Measurements from ENCODE around the gene FOXP1.
"Not testable (repeated sequence)": the region's sequence is repeated elsewhere in the genome, so short reads cannot be mapped to it uniquely, and the experiment has no call there.

The FOXP1 gene

DNA sequence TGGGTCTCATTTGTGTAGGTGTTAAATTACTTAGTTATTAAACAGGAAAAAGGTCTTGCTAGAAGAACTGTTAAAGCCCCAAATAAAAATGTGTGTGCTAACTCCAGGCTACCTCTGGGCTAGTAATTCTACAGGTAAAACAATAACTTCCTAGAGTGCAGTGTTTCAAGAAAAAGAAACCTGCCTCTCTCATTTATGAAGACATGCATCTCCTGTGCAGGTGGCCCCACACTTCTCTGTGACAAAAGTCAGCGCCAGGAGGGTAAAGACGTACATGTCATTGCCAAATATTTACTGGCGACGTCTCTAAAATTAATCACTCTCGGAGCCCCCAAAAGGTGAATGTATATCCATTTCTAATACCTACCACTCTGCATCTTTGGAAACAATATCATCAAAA, 131.7 kb downstream of the FOXP1 start:
- no peak for DNase-seq (ENCODE audit: low read depth in 2 of 2)

- DNase-seq (ENCODE audit: low read depth in 2 of 2): no peak
Measured at GRCh38 chr3:71451060-71451459, 132.5 kb downstream of the FOXP1 start.

- no peak for DNase-seq (ENCODE audit: low read depth in 2 of 2)
Measured at GRCh38 chr3:71450162-71450561, 133.4 kb downstream of the FOXP1 start.

- no peak for DNase-seq (ENCODE audit: low read depth in 2 of 2)
Measured at GRCh38 chr3:71447803-71448202, 135.7 kb downstream of the FOXP1 start.

DNA sequence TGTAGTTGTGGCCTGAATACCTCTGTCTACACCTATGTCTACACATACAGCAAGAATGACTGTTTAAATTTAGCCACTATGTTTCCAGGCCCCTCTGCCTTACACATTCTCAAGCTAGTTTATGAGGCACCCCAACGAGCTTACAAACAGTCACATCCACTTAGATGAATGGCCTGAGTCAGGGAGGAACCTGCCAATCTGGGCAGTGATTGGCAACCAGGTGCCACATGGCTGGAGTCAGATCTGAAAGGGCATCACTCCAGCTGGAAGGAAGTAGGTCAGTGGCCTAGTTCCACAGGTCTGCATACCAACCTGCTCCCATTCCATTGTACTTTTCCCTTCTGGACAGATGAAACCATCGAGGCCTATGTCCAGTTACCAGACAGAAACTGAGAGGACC, 136.3 kb downstream of the FOXP1 start:
- DNase-seq (ENCODE audit: low read depth in 2 of 2): no peak

- DNase-seq (ENCODE audit: low read depth in 2 of 2): no peak
Measured at GRCh38 chr3:71446734-71447133, 136.8 kb downstream of the FOXP1 start.

- no peak for DNase-seq (ENCODE audit: low read depth in 2 of 2)
Measured at GRCh38 chr3:71446260-71446659, 137.3 kb downstream of the FOXP1 start.

GRCh38 chr3:71444861-71445259, 138.7 kb downstream of the FOXP1 start:
- DNase-seq (ENCODE audit: low read depth in 2 of 2): no peak

GRCh38 chr3:71444028-71444860, 139.3 kb downstream of the FOXP1 start:
- DNase-seq (ENCODE audit: low read depth in 2 of 2): peak in 1 of 2 donors; percentile 25

GRCh38 chr3:71443332-71443731, 140.2 kb downstream of the FOXP1 start:
- no peak for DNase-seq (ENCODE audit: low read depth in 2 of 2)

- DNase-seq (ENCODE audit: low read depth in 2 of 2): no peak
Measured at GRCh38 chr3:71442652-71443042, 140.9 kb downstream of the FOXP1 start.

- no peak for DNase-seq (ENCODE audit: low read depth in 2 of 2)
Measured at GRCh38 chr3:71441925-71442651, 141.4 kb downstream of the FOXP1 start.

DNA sequence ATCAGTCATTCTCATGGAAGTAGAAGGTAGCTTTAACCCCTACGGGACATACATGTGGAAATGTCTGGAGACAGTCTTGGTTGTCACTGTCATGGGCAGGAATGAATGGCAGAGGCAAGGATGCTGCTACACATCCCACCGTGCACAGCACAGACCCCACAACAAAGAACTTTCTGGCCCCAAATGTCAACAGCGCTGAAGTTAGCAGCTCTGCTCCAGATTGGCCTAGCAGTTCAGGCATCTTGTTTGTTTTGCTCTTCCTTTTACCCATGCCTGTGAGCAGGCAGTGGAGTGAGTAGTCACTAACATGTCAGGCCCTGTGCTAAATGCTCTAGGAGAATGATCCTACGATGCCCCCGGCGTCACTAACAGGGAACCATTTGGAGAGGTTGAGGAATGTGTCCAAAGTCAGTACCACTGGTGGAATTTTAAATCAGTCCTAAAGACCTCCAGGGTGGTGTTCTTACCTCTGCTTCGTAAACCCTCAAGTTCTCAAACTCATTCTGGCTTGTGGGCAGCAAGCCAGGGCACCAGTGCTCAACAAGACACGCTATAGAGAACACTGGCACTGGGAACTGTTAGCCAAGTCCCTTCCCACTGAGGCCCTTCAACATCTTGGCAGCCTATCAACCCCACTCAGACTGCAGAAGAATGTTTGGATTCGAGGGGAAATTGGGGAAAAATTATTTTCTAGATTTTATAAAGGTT, 142.2 kb downstream of the FOXP1 start:
- DNase-seq (ENCODE audit: low read depth in 2 of 2): no peak

DNA sequence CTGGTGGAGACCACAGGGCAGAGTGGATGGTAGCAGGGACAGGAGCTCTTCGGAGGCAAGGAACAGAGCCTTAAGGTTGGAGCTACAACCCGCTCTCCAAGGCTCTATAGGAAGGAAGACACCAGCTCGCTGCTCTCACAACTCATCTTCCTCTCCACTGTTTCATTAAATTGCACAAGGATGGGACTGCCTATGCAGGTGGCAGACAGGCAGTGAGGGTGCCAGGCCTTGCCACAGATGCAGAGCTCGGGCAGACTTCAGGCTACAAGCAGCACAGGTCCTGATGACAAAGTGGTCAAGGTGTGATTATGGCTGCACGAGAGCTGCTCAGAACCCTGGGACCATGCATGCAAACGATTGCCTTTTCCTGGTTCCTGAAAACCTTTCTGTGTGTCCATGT, 144.6 kb downstream of the FOXP1 start:
- DNase-seq (ENCODE audit: low read depth in 2 of 2): no peak

- DNase-seq (ENCODE audit: low read depth in 2 of 2): no peak
Measured at GRCh38 chr3:71438071-71438685, 145.3 kb downstream of the FOXP1 start.

GRCh38 chr3:71436337-71436736, 147.2 kb downstream of the FOXP1 start:
- DNase-seq (ENCODE audit: low read depth in 2 of 2): no peak

DNA sequence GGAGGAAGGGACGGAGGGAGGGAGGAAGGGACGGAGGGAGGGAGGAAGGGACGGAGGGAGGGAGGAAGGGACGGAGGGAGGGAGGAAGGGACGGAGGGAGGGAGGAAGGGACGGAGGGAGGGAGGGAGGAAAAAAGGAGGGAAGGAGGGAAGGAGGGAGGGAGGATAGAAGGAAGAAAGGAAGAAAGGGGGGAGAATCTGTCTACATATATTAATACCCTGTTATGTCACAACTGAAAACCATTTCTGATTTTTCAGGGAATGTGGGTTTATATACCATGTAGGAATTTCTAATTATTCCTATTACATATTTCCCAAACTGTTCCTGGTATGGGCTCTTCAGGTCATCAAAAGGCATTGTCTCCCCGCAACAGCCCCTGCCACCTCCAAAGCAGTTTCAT, 147.7 kb downstream of the FOXP1 start:
- DNase-seq (ENCODE audit: low read depth in 2 of 2): not testable (repeated sequence)

GRCh38 chr3:71433631-71434030, 149.9 kb downstream of the FOXP1 start:
- DNase-seq (ENCODE audit: low read depth in 2 of 2): no peak

DNA sequence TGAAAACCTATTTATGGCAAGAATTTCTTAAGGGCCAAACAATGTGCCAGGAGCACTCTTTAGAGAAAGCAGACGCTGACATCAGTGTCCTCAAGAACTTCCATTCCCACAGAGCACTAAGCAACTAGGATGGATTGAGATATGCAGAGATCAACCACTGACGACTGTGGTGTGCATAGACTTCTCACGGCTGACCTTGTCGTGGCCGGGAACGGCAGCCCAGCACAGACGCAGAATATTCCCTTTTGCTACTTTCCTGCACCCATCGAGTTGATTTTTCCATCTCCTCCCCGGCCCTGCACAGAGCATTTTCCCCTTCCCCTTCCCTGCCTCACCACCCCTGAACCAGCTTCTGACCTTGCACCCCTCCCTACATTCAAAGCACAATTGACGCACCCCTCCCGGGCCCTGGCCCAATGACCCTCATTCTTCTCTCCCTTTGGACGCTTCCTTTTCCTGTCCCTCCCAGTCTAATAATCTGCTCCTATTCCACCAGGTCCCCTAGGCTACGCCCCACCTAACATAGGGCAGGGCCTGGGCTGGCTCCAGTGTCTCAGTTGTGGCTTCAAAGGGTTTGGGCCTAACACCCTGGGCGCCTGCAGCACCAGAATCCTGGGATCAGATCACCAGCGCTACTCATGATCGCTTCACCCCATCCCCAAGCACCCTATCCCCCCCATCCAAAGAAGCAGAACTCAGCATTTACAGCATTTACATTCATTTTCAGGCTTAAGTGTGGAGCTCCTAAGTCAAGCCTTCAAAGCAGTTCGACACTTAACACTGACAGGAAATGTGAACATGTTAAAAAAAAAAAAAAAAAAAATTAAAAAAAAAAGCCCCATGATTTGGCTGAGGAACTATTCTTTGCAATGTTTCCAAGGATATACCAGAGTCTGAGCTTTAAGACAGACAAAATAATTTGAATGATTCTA, 151.2 kb downstream of the FOXP1 start:
- no peak for DNase-seq (ENCODE audit: low read depth in 2 of 2)

- DNase-seq (ENCODE audit: low read depth in 2 of 2): no peak
Measured at GRCh38 chr3:71430941-71431552, 152.5 kb downstream of the FOXP1 start.

DNA sequence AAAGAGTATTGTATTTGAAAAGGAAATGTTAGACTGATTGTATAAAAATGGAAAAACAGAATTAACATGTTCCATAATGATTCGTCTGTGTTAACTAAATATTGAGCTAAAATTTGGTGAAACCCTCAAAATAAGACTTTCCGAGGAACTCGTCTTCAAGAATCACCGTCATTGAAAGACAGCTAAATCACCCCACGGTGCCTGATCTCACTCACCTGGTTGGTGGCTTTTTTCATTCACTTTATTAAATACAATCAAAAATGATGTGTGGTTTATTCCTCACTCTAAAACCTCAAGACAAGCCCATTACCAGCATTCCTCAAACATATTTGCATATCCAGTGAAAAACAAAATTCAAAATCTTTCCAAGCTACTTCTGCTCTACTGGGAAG, 153.9 kb downstream of the FOXP1 start:
- no peak for DNase-seq (ENCODE audit: low read depth in 2 of 2)

All from stimulated activated CD8-positive, alpha-beta memory T cell treated with anti-CD3 and anti-CD28 coated beads, Interleukin-2, amount 100 ng/mL, for 48 hours (primary cell).